ENCODE data around the gene TSPAN18.

The TSPAN18 gene

GRCh38 chr11:44952082-44952481 is 225.3 kb downstream of the TSPAN18 start:
- TF ChIP-seq, protein P1, sequence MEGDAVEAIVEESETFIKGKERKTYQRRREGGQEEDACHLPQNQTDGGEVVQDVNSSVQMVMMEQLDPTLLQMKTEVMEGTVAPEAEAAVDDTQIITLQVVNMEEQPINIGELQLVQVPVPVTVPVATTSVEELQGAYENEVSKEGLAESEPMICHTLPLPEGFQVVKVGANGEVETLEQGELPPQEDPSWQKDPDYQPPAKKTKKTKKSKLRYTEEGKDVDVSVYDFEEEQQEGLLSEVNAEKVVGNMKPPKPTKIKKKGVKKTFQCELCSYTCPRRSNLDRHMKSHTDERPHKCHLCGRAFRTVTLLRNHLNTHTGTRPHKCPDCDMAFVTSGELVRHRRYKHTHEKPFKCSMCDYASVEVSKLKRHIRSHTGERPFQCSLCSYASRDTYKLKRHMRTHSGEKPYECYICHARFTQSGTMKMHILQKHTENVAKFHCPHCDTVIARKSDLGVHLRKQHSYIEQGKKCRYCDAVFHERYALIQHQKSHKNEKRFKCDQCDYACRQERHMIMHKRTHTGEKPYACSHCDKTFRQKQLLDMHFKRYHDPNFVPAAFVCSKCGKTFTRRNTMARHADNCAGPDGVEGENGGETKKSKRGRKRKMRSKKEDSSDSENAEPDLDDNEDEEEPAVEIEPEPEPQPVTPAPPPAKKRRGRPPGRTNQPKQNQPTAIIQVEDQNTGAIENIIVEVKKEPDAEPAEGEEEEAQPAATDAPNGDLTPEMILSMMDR (IDR thresholded peaks at IDR 0.05; ENCODE audit: extremely low read depth, insufficient read depth, missing control alignments): no peak
- no peak for DNase-seq (ENCODE audit: low spot score)
- in situ Hi-C loops (cut with MboI; ENCODE audit: low pct_unique_long_range_greater_than_20kb, low sequenced_read_pairs, unreplicated experiment): no loop called here

DNA sequence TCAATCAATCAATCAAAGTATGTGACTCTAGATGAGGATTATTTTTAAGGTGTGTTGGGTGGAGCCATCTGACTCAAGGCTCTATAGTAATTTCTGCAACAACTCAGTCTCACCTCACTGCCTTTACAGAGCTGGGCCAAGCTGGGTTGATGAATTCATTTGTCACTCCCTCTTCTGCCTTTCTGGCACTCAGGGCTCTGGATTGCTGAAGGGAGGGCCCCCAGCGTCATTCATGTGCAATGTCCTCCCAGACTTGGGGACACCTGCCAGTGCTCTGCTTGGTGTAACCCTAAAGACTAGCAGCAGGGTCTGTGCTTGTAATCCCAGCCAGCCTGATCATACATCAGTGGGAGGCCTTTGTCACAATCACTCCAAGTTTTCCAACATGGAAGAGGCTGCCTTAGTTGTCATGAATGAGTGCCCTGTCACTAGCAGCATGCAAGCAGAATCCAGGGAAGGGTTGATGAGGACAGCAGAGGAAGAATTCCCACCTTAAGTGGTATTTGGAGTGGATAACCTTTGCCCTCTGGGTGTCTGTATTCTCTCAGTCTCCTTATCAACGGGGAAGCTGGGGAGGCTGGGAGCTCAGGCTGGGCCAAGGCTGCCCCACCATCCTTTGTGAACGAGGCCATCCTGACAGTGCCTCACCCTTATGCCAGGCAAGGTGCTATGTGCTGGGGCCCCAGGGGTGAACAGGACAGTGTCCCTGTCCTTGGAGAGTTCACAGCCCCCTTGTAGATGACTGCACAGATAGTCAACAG is 225.9 kb downstream of the TSPAN18 start:
- DNase-seq (ENCODE audit: low spot score): no peak
- in situ Hi-C loops (cut with MboI; ENCODE audit: low pct_unique_long_range_greater_than_20kb, low sequenced_read_pairs, unreplicated experiment): no loop called here
- TF ChIP-seq, protein P1 (IDR thresholded peaks at IDR 0.05; ENCODE audit: extremely low read depth, insufficient read depth, missing control alignments): no peak

- no peak for DNase-seq (ENCODE audit: low spot score)
- in situ Hi-C loops (cut with MboI; ENCODE audit: low pct_unique_long_range_greater_than_20kb, low sequenced_read_pairs, unreplicated experiment): no loop called here
- TF ChIP-seq, protein P1 (IDR thresholded peaks at IDR 0.05; ENCODE audit: extremely low read depth, insufficient read depth, missing control alignments): no peak
These were observed 227.5 kb downstream of the TSPAN18 start for GRCh38 chr11:44954051-44954906.

- DNase-seq (ENCODE audit: low spot score): no peak
- TF ChIP-seq, protein P1 (IDR thresholded peaks at IDR 0.05; ENCODE audit: extremely low read depth, insufficient read depth, missing control alignments): no peak
- in situ Hi-C loops (cut with MboI; ENCODE audit: low pct_unique_long_range_greater_than_20kb, low sequenced_read_pairs, unreplicated experiment): no loop called here
These were observed 228.4 kb downstream of the TSPAN18 start for GRCh38 chr11:44955015-44955738.

DNA sequence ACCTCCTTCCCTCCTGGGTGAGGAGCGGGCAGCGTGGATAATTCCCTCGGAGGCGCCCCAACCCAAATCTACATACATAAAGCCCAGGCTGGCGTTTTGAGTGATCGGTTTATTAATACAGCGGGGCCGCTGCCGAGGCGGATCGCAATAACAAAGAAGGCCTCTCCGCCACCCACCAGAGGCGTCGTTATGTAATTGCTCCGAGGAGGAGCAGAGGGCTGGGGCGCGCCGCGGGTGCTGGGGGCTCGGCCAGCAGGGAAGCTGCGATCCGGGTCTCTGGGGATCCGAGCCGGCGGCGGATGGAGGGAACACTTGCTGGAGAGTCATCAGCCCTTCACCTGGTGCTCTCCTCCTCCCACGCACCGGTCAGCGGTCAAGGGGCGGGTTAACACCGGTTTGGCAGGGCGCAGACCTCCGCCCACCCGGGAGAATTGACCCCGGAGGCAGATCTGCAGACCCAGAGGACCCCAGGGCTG is 230.3 kb downstream of the TSPAN18 start:
- in situ Hi-C loops (cut with MboI; ENCODE audit: low pct_unique_long_range_greater_than_20kb, low sequenced_read_pairs, unreplicated experiment): no loop called here
- DNase-seq (ENCODE audit: low spot score): no peak
- TF ChIP-seq, protein P1 (IDR thresholded peaks at IDR 0.05; ENCODE audit: extremely low read depth, insufficient read depth, missing control alignments): no peak

All from GM13977 (cell line).